Neural cell (in vitro differentiated cells): ENCODE data around the gene FZD10. TPM values are rescaled to one million over a fixed set of nuclear protein-coding genes. Genes with fewer than 3 reads are reported as not detected.

Experiments
- H2AFZ ChIP-seq: fragments of 200-600, 300-800 bp; sonication (generic), shearing (Covaris generic); 2 replicates; pipeline ENCODE4 v1.6.0; 2014; ENCODE audit warnings: low read depth, mild to moderate bottlenecking, antibody characterized with exemption, low read length, moderate library complexity
- H3F3A ChIP-seq: fragments of 200-600 bp; shearing (Covaris generic); 2 replicates; pipeline ENCODE4 v1.6.1; 2016; ENCODE audit warnings: mild to moderate bottlenecking, moderate library complexity, mixed read lengths, antibody characterized with exemption, low read length; ENCODE audit not compliant: insufficient read depth, poor library complexity, severe bottlenecking
- H3K27ac ChIP-seq: fragments of 200-600, 300-800 bp; sonication (generic), shearing (Covaris generic); 2 replicates; pipeline ENCODE4 v1.5.1; 2014; ENCODE audit warnings: mild to moderate bottlenecking, low read length, moderate library complexity
- H3K27me3 ChIP-seq: fragments of 300-800, 200-600 bp; sonication (generic), shearing (Covaris generic); 2 replicates; pipeline ENCODE4 v1.6.0; 2014; ENCODE audit warnings: mild to moderate bottlenecking, low read depth, low read length, moderate library complexity; ENCODE audit not compliant: insufficient read depth
- H3K36me3 ChIP-seq: fragments of 300-800, 200-600 bp; sonication (generic), shearing (Covaris generic); 2 replicates; pipeline ENCODE4 v1.5.1; 2014; ENCODE audit warnings: mild to moderate bottlenecking, antibody characterized with exemption, low read length, moderate library complexity; ENCODE audit not compliant: insufficient read depth
- H3K4me2 ChIP-seq: fragments of 300-800, 200-600 bp; sonication (generic), shearing (Covaris generic); 2 replicates; pipeline ENCODE4 v1.6.0; 2014; ENCODE audit warnings: mild to moderate bottlenecking, low read length
- H3K4me3 ChIP-seq: fragments of 300-800, 200-600 bp; sonication (generic), shearing (Covaris generic); 2 replicates; pipeline ENCODE4 v1.5.1; 2014; ENCODE audit warnings: mild to moderate bottlenecking, low read length, moderate library complexity
- H3K79me2 ChIP-seq: fragments of 200-600 bp; shearing (Covaris generic); replicated peaks from 2 replicates; pipeline ENCODE4 v1.6.0; 2014; ENCODE audit warnings: mild to moderate bottlenecking, low read length, moderate library complexity; ENCODE audit not compliant: insufficient read depth
- H3K9ac ChIP-seq: fragments of 300-800, 200-600 bp; sonication (generic), shearing (Covaris generic); 2 replicates; pipeline ENCODE4 v1.6.1; 2016; ENCODE audit warnings: mild to moderate bottlenecking, low read length, mixed read lengths
- H3K9me2 ChIP-seq: fragments of 200-600 bp; shearing (Covaris generic); 2 replicates; pipeline ENCODE4 v1.6.1; 2016; ENCODE audit warnings: mild to moderate bottlenecking, low read length, mixed read lengths; ENCODE audit not compliant: insufficient read depth
- H3K9me3 ChIP-seq: fragments of 200-600, 300-800 bp; sonication (generic), shearing (Covaris generic); 2 replicates; pipeline ENCODE4 v1.6.1; 2016; ENCODE audit warnings: mild to moderate bottlenecking, mixed run types, low read length, moderate library complexity, mixed read lengths
- H4K20me1 ChIP-seq: fragments of 200-600 bp; shearing (Covaris generic); 2 replicates; pipeline ENCODE4 v1.6.1; 2016; ENCODE audit warnings: mild to moderate bottlenecking, mixed run types; ENCODE audit not compliant: insufficient read depth
- EP300 ChIP-seq: fragments of 450-650 bp; conservative IDR thresholded peaks from 2 replicates; pipeline ENCODE4 v1.6.1; 2014; ENCODE audit warnings: antibody characterized with exemption, mild to moderate bottlenecking, moderate library complexity; ENCODE audit not compliant: poor library complexity, severe bottlenecking
- EZH2 ChIP-seq: fragments of 200-600, 300-800 bp; shearing (Covaris generic), sonication (generic); IDR thresholded peaks from 2 replicates; pipeline ENCODE4 v1.6.1; 2014; ENCODE audit warnings: antibody characterized with exemption, low read length, borderline replicate concordance, mild to moderate bottlenecking; ENCODE audit not compliant: insufficient read depth, poor library complexity, severe bottlenecking
- MXI1 ChIP-seq: fragments of 450-650 bp; conservative IDR thresholded peaks from 2 replicates; pipeline ENCODE4 v1.6.1; 2014; ENCODE audit warnings: antibody characterized with exemption, mild to moderate bottlenecking; ENCODE audit not compliant: poor library complexity, severe bottlenecking
- POLR2AphosphoS5 ChIP-seq: IDR thresholded peaks from 2 replicates; pipeline ENCODE4 v1.6.1; 2012
- RAD21 ChIP-seq: fragments of 450-650 bp; conservative IDR thresholded peaks from 2 replicates; pipeline ENCODE4 v1.6.1; 2014; ENCODE audit warnings: antibody characterized with exemption, mild to moderate bottlenecking, moderate library complexity
- SMC3 ChIP-seq: fragments of 450-650 bp; conservative IDR thresholded peaks from 2 replicates; pipeline ENCODE4 v1.6.1; 2014; ENCODE audit warnings: antibody characterized with exemption, mild to moderate bottlenecking, moderate library complexity; ENCODE audit not compliant: poor library complexity
- TAF1 ChIP-seq: IDR thresholded peaks from 2 replicates; pipeline ENCODE4 v1.6.1; 2012; ENCODE audit warnings: low read depth
- polyA plus RNA-seq: library from polyadenylated mRNA; depleted of rRNA; stranded (reverse); fragments of >200 nt; gene quantifications from 2 replicates; pipeline ENCODE4 v1.2.3, GENCODE V29; 2014
- TF ChIP-seq, protein P1 (sequence below): fragments of 450-650 bp; IDR thresholded peaks from 2 replicates; pipeline ENCODE4 v1.5.1; 2014; ENCODE audit warnings: antibody characterized with exemption, mild to moderate bottlenecking, moderate library complexity; ENCODE audit not compliant: poor library complexity, severe bottlenecking
- TF ChIP-seq, protein P2 (sequence below): IDR thresholded peaks from 2 replicates; pipeline ENCODE4 v1.6.1; 2012; ENCODE audit warnings: borderline replicate concordance

The FZD10 gene
- polyA plus RNA-seq, 1 donor from 2014 or later = not detected

DNA sequence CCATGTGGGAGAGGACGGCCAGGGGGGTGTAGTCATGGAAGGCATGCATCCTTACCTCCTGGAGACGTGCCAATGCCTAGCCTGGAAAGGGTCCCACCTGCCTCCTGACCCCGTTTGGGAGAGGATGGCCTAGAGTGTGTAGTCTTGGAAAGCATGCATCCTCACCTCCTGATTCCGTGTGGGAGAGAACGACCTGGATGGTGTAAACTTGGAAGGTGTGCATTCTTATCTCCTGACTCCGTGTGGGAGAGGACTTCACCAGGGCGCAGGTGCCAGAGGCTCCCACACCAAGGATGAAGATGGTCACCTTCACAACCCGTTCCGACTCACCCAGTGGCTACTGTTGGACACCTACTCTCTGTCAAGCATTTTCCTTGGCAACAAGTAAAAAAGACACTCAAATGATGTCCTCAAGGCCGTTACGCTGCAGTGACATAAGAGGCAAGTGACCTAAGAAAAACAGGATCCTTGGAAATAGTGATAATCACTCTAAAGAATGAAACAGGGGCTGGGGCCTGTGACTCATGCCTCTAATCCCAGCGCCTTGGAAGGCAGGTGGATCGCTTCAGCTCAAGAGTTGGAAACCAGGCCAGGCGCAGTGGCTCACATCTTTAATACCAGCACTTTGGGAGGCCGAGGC lies 37.5 kb upstream of the FZD10 start:
- no peak for TF ChIP-seq POLR2AphosphoS5
- no peak for TF ChIP-seq MXI1
- TF ChIP-seq SMC3 = no peak
- TF ChIP-seq EZH2 = no peak
- TF ChIP-seq, protein P1, sequence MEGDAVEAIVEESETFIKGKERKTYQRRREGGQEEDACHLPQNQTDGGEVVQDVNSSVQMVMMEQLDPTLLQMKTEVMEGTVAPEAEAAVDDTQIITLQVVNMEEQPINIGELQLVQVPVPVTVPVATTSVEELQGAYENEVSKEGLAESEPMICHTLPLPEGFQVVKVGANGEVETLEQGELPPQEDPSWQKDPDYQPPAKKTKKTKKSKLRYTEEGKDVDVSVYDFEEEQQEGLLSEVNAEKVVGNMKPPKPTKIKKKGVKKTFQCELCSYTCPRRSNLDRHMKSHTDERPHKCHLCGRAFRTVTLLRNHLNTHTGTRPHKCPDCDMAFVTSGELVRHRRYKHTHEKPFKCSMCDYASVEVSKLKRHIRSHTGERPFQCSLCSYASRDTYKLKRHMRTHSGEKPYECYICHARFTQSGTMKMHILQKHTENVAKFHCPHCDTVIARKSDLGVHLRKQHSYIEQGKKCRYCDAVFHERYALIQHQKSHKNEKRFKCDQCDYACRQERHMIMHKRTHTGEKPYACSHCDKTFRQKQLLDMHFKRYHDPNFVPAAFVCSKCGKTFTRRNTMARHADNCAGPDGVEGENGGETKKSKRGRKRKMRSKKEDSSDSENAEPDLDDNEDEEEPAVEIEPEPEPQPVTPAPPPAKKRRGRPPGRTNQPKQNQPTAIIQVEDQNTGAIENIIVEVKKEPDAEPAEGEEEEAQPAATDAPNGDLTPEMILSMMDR = no peak
- TF ChIP-seq, protein P2, sequence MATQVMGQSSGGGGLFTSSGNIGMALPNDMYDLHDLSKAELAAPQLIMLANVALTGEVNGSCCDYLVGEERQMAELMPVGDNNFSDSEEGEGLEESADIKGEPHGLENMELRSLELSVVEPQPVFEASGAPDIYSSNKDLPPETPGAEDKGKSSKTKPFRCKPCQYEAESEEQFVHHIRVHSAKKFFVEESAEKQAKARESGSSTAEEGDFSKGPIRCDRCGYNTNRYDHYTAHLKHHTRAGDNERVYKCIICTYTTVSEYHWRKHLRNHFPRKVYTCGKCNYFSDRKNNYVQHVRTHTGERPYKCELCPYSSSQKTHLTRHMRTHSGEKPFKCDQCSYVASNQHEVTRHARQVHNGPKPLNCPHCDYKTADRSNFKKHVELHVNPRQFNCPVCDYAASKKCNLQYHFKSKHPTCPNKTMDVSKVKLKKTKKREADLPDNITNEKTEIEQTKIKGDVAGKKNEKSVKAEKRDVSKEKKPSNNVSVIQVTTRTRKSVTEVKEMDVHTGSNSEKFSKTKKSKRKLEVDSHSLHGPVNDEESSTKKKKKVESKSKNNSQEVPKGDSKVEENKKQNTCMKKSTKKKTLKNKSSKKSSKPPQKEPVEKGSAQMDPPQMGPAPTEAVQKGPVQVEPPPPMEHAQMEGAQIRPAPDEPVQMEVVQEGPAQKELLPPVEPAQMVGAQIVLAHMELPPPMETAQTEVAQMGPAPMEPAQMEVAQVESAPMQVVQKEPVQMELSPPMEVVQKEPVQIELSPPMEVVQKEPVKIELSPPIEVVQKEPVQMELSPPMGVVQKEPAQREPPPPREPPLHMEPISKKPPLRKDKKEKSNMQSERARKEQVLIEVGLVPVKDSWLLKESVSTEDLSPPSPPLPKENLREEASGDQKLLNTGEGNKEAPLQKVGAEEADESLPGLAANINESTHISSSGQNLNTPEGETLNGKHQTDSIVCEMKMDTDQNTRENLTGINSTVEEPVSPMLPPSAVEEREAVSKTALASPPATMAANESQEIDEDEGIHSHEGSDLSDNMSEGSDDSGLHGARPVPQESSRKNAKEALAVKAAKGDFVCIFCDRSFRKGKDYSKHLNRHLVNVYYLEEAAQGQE = no peak
- TF ChIP-seq TAF1 = no peak
- TF ChIP-seq EP300 = no peak
- no peak for TF ChIP-seq RAD21
- H3K27ac ChIP-seq = no peak overlapping the region
- H2AFZ ChIP-seq = no peak overlapping the region
- H3K9ac ChIP-seq = no peak overlapping the region
- no peaks in the 10 kb centered on the region for H3K9me2 ChIP-seq
- H3K4me3 ChIP-seq = no peak overlapping the region
- H3K9me3 ChIP-seq = no peaks in the 10 kb centered on the region
- H3K4me2 ChIP-seq = no peak overlapping the region
- H4K20me1 ChIP-seq = no peaks in the 10 kb centered on the region
- H3F3A ChIP-seq = no peaks in the 10 kb centered on the region
- no peaks in the 10 kb centered on the region for H3K36me3 ChIP-seq
- H3K27me3 ChIP-seq = no peaks in the 10 kb centered on the region
- no peaks in the 10 kb centered on the region for H3K79me2 ChIP-seq

DNA sequence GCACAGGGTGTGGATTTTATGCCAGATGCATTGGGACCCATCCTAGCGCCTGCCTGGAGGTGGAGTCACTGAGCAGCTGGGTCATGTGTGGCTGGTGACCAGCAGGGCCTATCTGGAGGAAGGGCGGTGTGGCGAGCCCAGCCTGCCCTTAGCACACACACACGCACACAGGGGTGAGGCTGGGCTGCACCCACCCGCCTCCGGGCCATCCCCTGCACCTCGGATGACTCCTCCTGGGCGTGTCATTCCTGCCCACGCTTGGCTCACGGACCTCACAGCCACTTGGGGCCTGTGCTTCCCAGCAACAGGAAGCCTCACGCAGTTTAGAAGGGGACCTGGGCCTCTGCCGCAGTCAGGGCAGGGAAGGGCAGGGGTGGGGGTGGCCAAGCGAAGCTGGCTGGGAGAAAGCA lies 36.2 kb upstream of the FZD10 start:
- no peaks in the 10 kb centered on the region for H4K20me1 ChIP-seq
- no peak for TF ChIP-seq EZH2
- TF ChIP-seq POLR2AphosphoS5 = no peak
- TF ChIP-seq, protein P1 = no peak
- no peak for TF ChIP-seq EP300
- TF ChIP-seq, protein P2 = no peak
- no peak for TF ChIP-seq TAF1
- H3K4me2 ChIP-seq = no peak overlapping the region
- no peaks in the 10 kb centered on the region for H3K9me2 ChIP-seq
- H3K79me2 ChIP-seq = no peaks in the 10 kb centered on the region
- H3K4me3 ChIP-seq = no peak overlapping the region
- H3K36me3 ChIP-seq = no peaks in the 10 kb centered on the region
- H3K9me3 ChIP-seq = no peaks in the 10 kb centered on the region
- H3K27ac ChIP-seq = no peak overlapping the region
- no peak overlapping the region for H2AFZ ChIP-seq
- no peaks in the 10 kb centered on the region for H3F3A ChIP-seq
- no peak overlapping the region for H3K9ac ChIP-seq
- H3K27me3 ChIP-seq = no peaks in the 10 kb centered on the region
